ENCODE measurements around the gene SHD. TPM values are rescaled to one million over a fixed set of nuclear protein-coding genes. Genes with fewer than 3 reads are reported as not detected.

The SHD gene
- total RNA-seq, 2 experiments from 2014 or later, result not detected

DNA sequence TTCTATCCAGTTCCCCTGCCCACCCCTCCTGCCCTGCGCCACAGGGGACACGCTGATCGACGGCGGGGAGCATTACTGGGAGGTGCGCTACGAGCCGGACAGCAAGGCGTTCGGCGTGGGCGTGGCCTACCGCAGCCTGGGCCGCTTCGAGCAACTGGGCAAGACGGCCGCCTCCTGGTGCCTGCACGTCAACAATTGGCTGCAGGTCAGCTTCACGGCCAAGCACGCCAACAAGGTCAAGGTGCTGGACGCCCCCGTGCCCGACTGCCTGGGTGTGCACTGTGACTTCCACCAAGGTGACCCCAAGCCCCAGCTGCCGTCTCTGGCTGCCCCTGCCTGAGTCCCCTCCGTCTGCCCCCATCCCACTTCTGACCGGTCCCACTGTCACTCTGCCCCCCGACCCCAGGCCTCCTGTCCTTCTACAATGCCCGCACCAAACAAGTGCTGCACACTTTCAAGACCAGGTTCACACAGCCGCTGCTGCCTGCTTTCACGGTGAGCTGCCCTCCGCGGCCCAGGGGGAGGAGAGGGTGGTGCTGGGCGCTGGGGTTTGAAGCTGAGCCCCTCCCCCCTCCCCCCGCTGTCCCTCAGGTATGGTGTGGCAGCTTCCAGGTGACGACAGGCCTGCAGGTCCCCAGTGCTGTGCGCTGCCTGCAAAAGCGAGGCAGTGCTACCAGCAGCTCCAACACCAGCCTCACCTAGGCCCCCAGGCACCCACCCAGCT lies 44.0 kb downstream of the SHD start:
- H3K79me2 ChIP-seq (ENCODE audit: insufficient read depth, low read depth, low read length), result no peaks in the 10 kb centered on the region
- H3K9me2 ChIP-seq (ENCODE audit: insufficient read depth, low read length), result no peaks in the 10 kb centered on the region
- no peak overlapping the region for H3K4me3 ChIP-seq (ENCODE audit: low read depth, low read length, poor library complexity, severe bottlenecking)
- H4K20me1 ChIP-seq (ENCODE audit: insufficient read depth, low read length), result no peaks in the 10 kb centered on the region
- TF ChIP-seq CTCF (conservative IDR thresholded peaks at IDR 0.05; ENCODE audit: low read length), result no peak
- no peak for TF ChIP-seq EZH2phosphoT487 (IDR thresholded peaks at IDR 0.05; ENCODE audit: borderline replicate concordance, low read depth, low read length)
- H3K27ac ChIP-seq (ENCODE audit: low read depth, low read length, poor library complexity, severe bottlenecking), result no peak overlapping the region
- no peaks in the 10 kb centered on the region for H3K36me3 ChIP-seq (ENCODE audit: insufficient read depth, low read length)
- intact Hi-C loops (cut with micrococcal nuclease; ENCODE audit: unreplicated experiment), result no loop called here
- ChIA-PET POLR2A (no interaction called here), CTCF (ENCODE audit: unreplicated experiment) (no interaction called here)
- DNase-seq (ENCODE audit: low spot score), result no peak
- H3K4me2 ChIP-seq (ENCODE audit: low read length), result no peak overlapping the region
- H3K9me3 ChIP-seq (ENCODE audit: low read length), result 0 out of 2 replicates have a peak, but pooled peaks cover 8% of the 10 kb centered on the region
- H2AFZ ChIP-seq (ENCODE audit: low read length), result no peak overlapping the region
- no TSS peak for BruUV-seq (replicated peaks)
- H3K4me1 ChIP-seq (ENCODE audit: insufficient read depth, low read length, poor library complexity, severe bottlenecking), result peaks cover 8% of the 10 kb centered on the region

DNA sequence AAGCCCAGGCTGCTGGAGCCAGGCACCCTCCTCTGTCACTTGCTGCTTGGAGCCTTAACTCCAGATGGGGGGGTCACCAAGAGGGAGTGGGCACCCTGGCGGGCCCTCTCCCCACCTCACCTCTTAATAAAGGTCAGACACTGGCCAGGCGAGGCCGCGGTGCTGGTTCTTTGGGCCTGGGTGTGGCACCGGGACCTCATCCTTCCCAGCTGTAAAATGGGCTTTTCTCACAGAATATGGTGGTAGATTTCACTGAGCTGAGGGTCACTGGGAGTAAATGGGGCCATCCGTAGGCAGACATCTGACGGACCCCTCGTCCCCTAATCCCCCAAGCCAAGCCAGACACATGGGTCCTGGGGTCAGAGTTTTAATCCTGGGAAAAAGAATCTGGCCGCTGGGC lies 44.6 kb downstream of the SHD start:
- Histone ChIP-seq H3K4me3 (ENCODE audit: low read depth, low read length, poor library complexity, severe bottlenecking) (no peak overlapping the region), H3K9me3 (ENCODE audit: low read length) (0 out of 2 replicates have a peak, but pooled peaks cover 8% of the 10 kb centered on the region), H3K27ac (ENCODE audit: low read depth, low read length, poor library complexity, severe bottlenecking) (no peak overlapping the region), H4K20me1 (ENCODE audit: insufficient read depth, low read length) (no peaks in the 10 kb centered on the region), H3K9me2 (ENCODE audit: insufficient read depth, low read length) (no peaks in the 10 kb centered on the region), H3K4me1 (ENCODE audit: insufficient read depth, low read length, poor library complexity, severe bottlenecking) (peaks cover 8% of the 10 kb centered on the region), H3K4me2 (ENCODE audit: low read length) (no peak overlapping the region), H3K36me3 (ENCODE audit: insufficient read depth, low read length) (no peaks in the 10 kb centered on the region), H3K79me2 (ENCODE audit: insufficient read depth, low read depth, low read length) (no peaks in the 10 kb centered on the region), H2AFZ (ENCODE audit: low read length) (no peak overlapping the region)
- BruUV-seq (replicated peaks), result no TSS peak
- TF ChIP-seq EZH2phosphoT487 (IDR thresholded peaks at IDR 0.05; ENCODE audit: borderline replicate concordance, low read depth, low read length), result no peak
- TF ChIP-seq CTCF (conservative IDR thresholded peaks at IDR 0.05; ENCODE audit: low read length), result no peak
- no peak for DNase-seq (ENCODE audit: low spot score)
- ChIA-PET CTCF (ENCODE audit: unreplicated experiment) (no interaction called here), POLR2A (no interaction called here)
- intact Hi-C loops (cut with micrococcal nuclease; ENCODE audit: unreplicated experiment), result no loop called here

- CTCF ChIA-PET (ENCODE audit: unreplicated experiment), result no interaction called here
- Histone ChIP-seq H2AFZ (ENCODE audit: low read length) (no peak overlapping the region), H3K9me2 (ENCODE audit: insufficient read depth, low read length) (no peaks in the 10 kb centered on the region), H3K27ac (ENCODE audit: low read depth, low read length, poor library complexity, severe bottlenecking) (no peak overlapping the region), H3K4me3 (ENCODE audit: low read depth, low read length, poor library complexity, severe bottlenecking) (no peak overlapping the region), H4K20me1 (ENCODE audit: insufficient read depth, low read length) (no peaks in the 10 kb centered on the region), H3K79me2 (ENCODE audit: insufficient read depth, low read depth, low read length) (no peaks in the 10 kb centered on the region), H3K36me3 (ENCODE audit: insufficient read depth, low read length) (no peaks in the 10 kb centered on the region), H3K9me3 (ENCODE audit: low read length) (0 out of 2 replicates have a peak, but pooled peaks cover 8% of the 10 kb centered on the region), H3K4me2 (ENCODE audit: low read length) (no peak overlapping the region), H3K4me1 (ENCODE audit: insufficient read depth, low read length, poor library complexity, severe bottlenecking) (peaks cover 8% of the 10 kb centered on the region)
- BruUV-seq (replicated peaks), result no TSS peak
- TF ChIP-seq EZH2phosphoT487 (IDR thresholded peaks at IDR 0.05; ENCODE audit: borderline replicate concordance, low read depth, low read length) (no peak), CTCF (conservative IDR thresholded peaks at IDR 0.05; ENCODE audit: low read length) (no peak)
- no peak for DNase-seq (ENCODE audit: low spot score)
- POLR2A ChIA-PET, result no interaction called here
- intact Hi-C loops (cut with micrococcal nuclease; ENCODE audit: unreplicated experiment), result no loop called here
Measured at GRCh38 chr19:4324228-4324627, 45.2 kb downstream of the SHD start.
